K562 (cell line): ENCODE measurements around the gene MRPL11. TPM values are rescaled to one million over a fixed set of nuclear protein-coding genes. Genes with fewer than 3 reads are reported as not detected.
A peak's percentile ranks its signal among the peaks of the same experiment; 100 is the strongest.

ENCODE experiments used
- BRF1 ChIP-seq: IDR thresholded peaks from 3 replicates; pipeline ENCODE4 v1.6.1; 2011; ENCODE audit warnings: borderline replicate concordance, mild to moderate bottlenecking; ENCODE audit not compliant: insufficient read length; ENCODE audit errors: extremely low read depth
- CEBPB ChIP-seq: fragments of 450-650 bp; IDR thresholded peaks from 2 replicates; pipeline ENCODE4 v1.6.1; 2016; ENCODE audit warnings: missing genetic modification characterization, missing compliant biosample characterization
- ELF2 ChIP-seq: fragments of 250-450 bp; sonication (Bioruptor Pico); IDR thresholded peaks from 2 replicates; pipeline ENCODE4 v1.5.0; 2021; ENCODE audit warnings: mild to moderate bottlenecking
- ERF ChIP-seq: fragments of 450-650 bp; formaldehyde crosslinking; IDR thresholded peaks from 2 replicates; pipeline ENCODE4 v1.4.0; 2020; ENCODE audit warnings: mild to moderate bottlenecking, mixed read lengths
- FOXJ2 ChIP-seq: fragments of 200-800 bp; sonication (Bioruptor generic); IDR thresholded peaks from 2 replicates; pipeline ENCODE4 v1.6.1; 2016; ENCODE audit warnings: missing genetic modification characterization, missing compliant biosample characterization
- HOMEZ ChIP-seq: fragments of 250-450 bp; sonication (Bioruptor Pico); IDR thresholded peaks from 2 replicates; pipeline ENCODE4 v1.4.0; 2020; ENCODE audit warnings: mild to moderate bottlenecking, moderate library complexity
- KAT8 ChIP-seq: fragments of 450-650 bp; IDR thresholded peaks from 2 replicates; pipeline ENCODE4 v1.6.1; 2016; ENCODE audit warnings: low read depth, mild to moderate bottlenecking
- KDM1A ChIP-seq, 2 experiments: fragments of 450-650 bp; IDR thresholded peaks; 2 replicates each; pipeline ENCODE4 v1.6.1; 2016; ENCODE audit warnings: mild to moderate bottlenecking in 2 of 2
- KLF10 ChIP-seq: fragments of 250-450 bp; sonication (Bioruptor Pico); IDR thresholded peaks from 2 replicates; pipeline ENCODE4 v1.6.1; 2021; ENCODE audit warnings: matching md5 sums
- MTF1 ChIP-seq: fragments of 250-450 bp; sonication (Bioruptor Pico); IDR thresholded peaks from 2 replicates; pipeline ENCODE4 v1.9.0; 2021; ENCODE audit warnings: moderate library complexity, mild to moderate bottlenecking, inconsistent platforms, borderline replicate concordance
- NFYB ChIP-seq: IDR thresholded peaks from 2 replicates; pipeline ENCODE4 v1.6.1; 2011; ENCODE audit warnings: mild to moderate bottlenecking, moderate library complexity; ENCODE audit not compliant: insufficient read length; ENCODE audit errors: extremely low read depth
- PRPF4 ChIP-seq: fragments of 200-400 bp; formaldehyde crosslinking; IDR thresholded peaks from one replicate; pipeline ENCODE4 v1.6.1; 2017; ENCODE audit warnings: low read length, low read depth, mild to moderate bottlenecking; ENCODE audit not compliant: insufficient read depth, poor library complexity, severe bottlenecking
- RNF219 ChIP-seq: fragments of 250-450 bp; sonication (Bioruptor Pico); IDR thresholded peaks from 2 replicates; pipeline ENCODE4 v1.5.0; 2022; ENCODE audit warnings: mild to moderate bottlenecking
- SIN3B ChIP-seq: fragments of 450-650 bp; IDR thresholded peaks from 2 replicates; pipeline ENCODE4 v1.6.1; 2017; ENCODE audit warnings: low read depth, mild to moderate bottlenecking, moderate library complexity
- SMARCB1 ChIP-seq: IDR thresholded peaks from 2 replicates; pipeline ENCODE4 v1.6.1; 2011; ENCODE audit warnings: improper control_type of control experiment, low read depth; ENCODE audit not compliant: insufficient read length
- SRSF9 ChIP-seq: fragments of 200-400 bp; formaldehyde crosslinking; IDR thresholded peaks from 2 replicates; pipeline ENCODE4 v1.6.1; 2017; ENCODE audit warnings: low read depth, low read length, borderline replicate concordance
- STAG1 ChIP-seq: sonication (generic); formaldehyde crosslinking; IDR thresholded peaks from 2 replicates; pipeline ENCODE4 v1.5.0; 2020; ENCODE audit warnings: missing genetic modification reagents, borderline replicate concordance
- STAT6 ChIP-seq: sonication (generic); formaldehyde crosslinking; IDR thresholded peaks from 2 replicates; pipeline ENCODE4 v1.8.1; 2023; ENCODE audit warnings: mild to moderate bottlenecking, missing genetic modification reagents
- THAP7 ChIP-seq: fragments of 250-450 bp; sonication (Bioruptor Pico); IDR thresholded peaks from 2 replicates; pipeline ENCODE4 v1.5.0; 2021
- ZNF699 ChIP-seq: fragments of 250-450 bp; sonication (Bioruptor Pico); IDR thresholded peaks from 2 replicates; pipeline ENCODE4 v1.8.0; 2021; ENCODE audit warnings: mild to moderate bottlenecking, moderate library complexity; ENCODE audit not compliant: insufficient replicate concordance
- polyA plus RNA-seq, 8 experiments: library from polyadenylated mRNA; depleted of rRNA in 4 of 8; stranded (reverse) in 5 of 8; unstranded in 3 of 8; fragments of >200 nt; fragmentation: Nextera tagmentation in 2 of 8; fragmentation: Illumina TruSeq in 1 of 8; extraction: Ambion mirVana in 2 of 8; extraction: Trizol in 1 of 8; gene quantifications; 2 replicates each; pipeline versions ENCODE4 v1.2.1 to v1.2.3, GENCODE V29; 2011 to 2014; ENCODE audit warnings: inconsistent platforms in 1 of 8, missing spikeins in 1 of 8
- total RNA-seq, 7 experiments: library from RNA; depleted of rRNA in 6 of 7; stranded (reverse); fragments of >200 nt in 6 of 7; fragmentation: Illumina TruSeq in 2 of 7; extraction: Trizol in 2 of 7; gene quantifications; 2 replicates each; pipeline versions ENCODE4 v1.2.1 to v1.2.3, GENCODE V29; 2011 to 2021; ENCODE audit warnings: low replicate concordance in 1 of 7

Gene MRPL11
- total and polyA plus RNA-seq, 9 of the 15 experiments (the other 6 are each of a cell fraction or from before 2014, with no cell fraction given) = 33.0 to 173 (median 91.9) TPM

- TF ChIP-seq BRF1 = no peak
- peak; percentile 98 for TF ChIP-seq FOXJ2 (tag)
- peak; percentile 100 for TF ChIP-seq STAT6 (CRISPR knock-in tag)
- TF ChIP-seq MTF1 (CRISPR knock-in tag) = peak; percentile 97
- peak; percentile 100 for TF ChIP-seq STAG1 (CRISPR knock-in tag)
- TF ChIP-seq ERF (CRISPR knock-in tag) = peak; percentile 98
- no peak for TF ChIP-seq KLF10 (CRISPR knock-in tag)
- peak; percentile 50 to 70; a peak in 2 of 4 replicates for TF ChIP-seq KDM1A (IDR thresholded peaks at IDR 0.05)
- peak; percentile 90 for TF ChIP-seq ZNF699 (CRISPR knock-in tag)
- no peak for TF ChIP-seq PRPF4
- TF ChIP-seq CEBPB (tag) = no peak
- TF ChIP-seq HOMEZ (CRISPR knock-in tag) = peak; percentile 97
- TF ChIP-seq THAP7 = no peak
- peak; percentile 68; the same call in 1 of the 2 replicates for TF ChIP-seq SIN3B
- TF ChIP-seq ELF2 (CRISPR knock-in tag) = peak; percentile 82
- no peak for TF ChIP-seq RNF219
- TF ChIP-seq SRSF9 = no peak
- no peak for TF ChIP-seq NFYB
- TF ChIP-seq KAT8 = no peak
- TF ChIP-seq SMARCB1 = peak; percentile 100
Observed at GRCh38 chr11:66421492-66422205, 17.0 kb downstream of the MRPL11 start (continued).
